Parathyroid adenoma (tissue), 2 donors: ENCODE data around the gene NKAIN2.
"Not testable (repeated sequence)": the region's sequence is repeated elsewhere in the genome, so short reads cannot be mapped to it uniquely, and the experiment has no call there.

Experiments used
- H2AFZ ChIP-seq: fragments of 300-600 bp; sonication (generic); one replicate; pipeline ENCODE4 v1.7.0; 2017; ENCODE audit warnings: antibody characterized with exemption, mild to moderate bottlenecking
- H3K27ac ChIP-seq: fragments of 300-600 bp; sonication (generic); one replicate; pipeline ENCODE4 v1.7.0; 2017
- H3K27me3 ChIP-seq: fragments of 300-600 bp; sonication (generic); one replicate; pipeline ENCODE4 v1.7.0; 2017; ENCODE audit warnings: low read length; ENCODE audit not compliant: control insufficient read depth, insufficient read depth
- H3K36me3 ChIP-seq: fragments of 300-600 bp; sonication (generic); one replicate; pipeline ENCODE4 v1.7.0; 2017; ENCODE audit warnings: low read length; ENCODE audit not compliant: control insufficient read depth, insufficient read depth
- H3K4me1 ChIP-seq: fragments of 300-600 bp; sonication (generic); one replicate; pipeline ENCODE4 v1.7.0; 2017; ENCODE audit warnings: control low read depth
- H3K4me2 ChIP-seq: fragments of 300-600 bp; sonication (generic); one replicate; pipeline ENCODE4 v1.7.0; 2017; ENCODE audit warnings: low read length
- H3K4me3 ChIP-seq: fragments of 300-600 bp; sonication (generic); one replicate; pipeline ENCODE4 v1.7.0; 2017; ENCODE audit warnings: low read depth, low read length
- H3K79me2 ChIP-seq: fragments of 300-600 bp; sonication (generic); one replicate; pipeline ENCODE4 v1.7.0; 2017; ENCODE audit warnings: control low read depth
- H3K9ac ChIP-seq: fragments of 300-600 bp; sonication (generic); one replicate; pipeline ENCODE4 v1.7.0; 2017; ENCODE audit warnings: mild to moderate bottlenecking
- H3K9me3 ChIP-seq: fragments of 300-600 bp; sonication (generic); one replicate; pipeline ENCODE4 v1.7.0; 2017; ENCODE audit warnings: low read length; ENCODE audit not compliant: control insufficient read depth
- CTCF ChIP-seq: fragments of 300-600 bp; sonication (generic); IDR thresholded peaks from one replicate; pipeline ENCODE4 v1.7.0; 2017; ENCODE audit warnings: antibody characterized with exemption, mild to moderate bottlenecking
- donor health status: primary hyperparathyroidism.

Gene NKAIN2

DNA sequence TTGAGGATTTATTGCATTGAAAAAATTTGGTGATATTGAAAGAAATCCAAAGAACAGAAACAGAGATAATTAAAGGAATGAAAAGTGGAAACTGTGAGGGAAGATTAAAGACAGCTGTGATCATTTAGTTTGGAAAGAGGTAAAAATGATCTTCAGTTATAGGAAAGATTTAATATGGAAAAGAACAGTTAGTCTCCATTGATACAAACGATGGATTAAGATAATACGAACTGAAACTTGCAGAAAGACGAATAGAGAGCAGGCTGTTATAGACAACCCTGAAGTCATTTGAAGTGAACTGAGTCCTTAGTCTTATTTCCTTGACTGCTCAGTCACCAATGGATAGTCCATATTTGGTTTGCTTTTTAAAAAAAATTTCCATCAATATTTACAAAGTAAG is 360.0 kb downstream of the NKAIN2 start:
- Histone ChIP-seq H3K79me2 (no peaks in the 10 kb centered on the region), H2AFZ (no peak overlapping the region), H3K9ac (no peak overlapping the region), H3K4me3 (no peak overlapping the region), H3K4me1 (no peaks in the 10 kb centered on the region), H3K27ac (no peak overlapping the region), H3K36me3 (no peaks in the 10 kb centered on the region), H3K27me3 (no peaks in the 10 kb centered on the region), H3K4me2 (no peak overlapping the region), H3K9me3 (no peaks in the 10 kb centered on the region)
- TF ChIP-seq CTCF: no peak

- H3K27ac ChIP-seq: no peak overlapping the region
- H3K36me3 ChIP-seq: no peaks in the 10 kb centered on the region
- no peaks in the 10 kb centered on the region for H3K9me3 ChIP-seq
- no peak overlapping the region for H3K4me3 ChIP-seq
- H2AFZ ChIP-seq: no peak overlapping the region
- no peak for TF ChIP-seq CTCF
- H3K27me3 ChIP-seq: no peaks in the 10 kb centered on the region
- H3K4me1 ChIP-seq: no peaks in the 10 kb centered on the region
- H3K9ac ChIP-seq: no peak overlapping the region
- H3K4me2 ChIP-seq: no peak overlapping the region
- H3K79me2 ChIP-seq: no peaks in the 10 kb centered on the region
These were observed 360.7 kb downstream of the NKAIN2 start for GRCh38 chr6:124164343-124164742.

- H3K9ac ChIP-seq, H3K9me3 ChIP-seq, H3K79me2 ChIP-seq, H3K4me1 ChIP-seq, H3K36me3 ChIP-seq, H3K27ac ChIP-seq, H3K4me3 ChIP-seq, H3K4me2 ChIP-seq, H3K27me3 ChIP-seq, H2AFZ ChIP-seq: not testable (repeated sequence)
These were observed 363.6 kb downstream of the NKAIN2 start for GRCh38 chr6:124167249-124167648.

GRCh38 chr6:124190256-124190655 is 386.6 kb downstream of the NKAIN2 start:
- H3K27me3 ChIP-seq: no peaks in the 10 kb centered on the region
- no peaks in the 10 kb centered on the region for H3K9me3 ChIP-seq
- no peaks in the 10 kb centered on the region for H3K36me3 ChIP-seq
- no peak overlapping the region for H3K4me2 ChIP-seq
- no peak overlapping the region for H3K4me3 ChIP-seq
- H3K79me2 ChIP-seq: no peaks in the 10 kb centered on the region
- no peak overlapping the region for H3K27ac ChIP-seq
- no peak for TF ChIP-seq CTCF
- no peaks in the 10 kb centered on the region for H3K4me1 ChIP-seq
- H3K9ac ChIP-seq: no peak overlapping the region
- H2AFZ ChIP-seq: no peak overlapping the region

GRCh38 chr6:124193132-124193531 is 389.5 kb downstream of the NKAIN2 start:
- no peak for TF ChIP-seq CTCF

More at GRCh38 chr6:124193132-124193531, 389.5 kb downstream of the NKAIN2 start:
- H3K36me3 ChIP-seq: no peaks in the 10 kb centered on the region
- no peaks in the 10 kb centered on the region for H3K9me3 ChIP-seq
- no peaks in the 10 kb centered on the region for H3K27me3 ChIP-seq
- no peaks in the 10 kb centered on the region for H3K79me2 ChIP-seq
- no peak overlapping the region for H2AFZ ChIP-seq
- no peak overlapping the region for H3K4me3 ChIP-seq
- H3K4me1 ChIP-seq: no peaks in the 10 kb centered on the region
- no peak overlapping the region for H3K27ac ChIP-seq
- no peak overlapping the region for H3K9ac ChIP-seq
- H3K4me2 ChIP-seq: no peak overlapping the region
